Renal cortical epithelial cell (primary cell): ENCODE results near the gene SIL1. TPM values are rescaled to one million over a fixed set of nuclear protein-coding genes. Genes with fewer than 3 reads are reported as not detected.
"Not testable (repeated sequence)": the region's sequence is repeated elsewhere in the genome, so short reads cannot be mapped to it uniquely, and the experiment has no call there.

Experiments
- DNase-seq: peaks from one replicate; pipeline ENCODE4 v3.0.0-alpha.2; 2011; ENCODE audit warnings: low read depth
- total RNA-seq: library from RNA; depleted of rRNA; stranded (reverse); fragments of >200 nt; gene quantifications from 2 replicates; pipeline ENCODE4 v1.2.3, GENCODE V29; 2014

Gene SIL1
- total RNA-seq, 1 donor from 2014 or later: 59.7 TPM

DNA sequence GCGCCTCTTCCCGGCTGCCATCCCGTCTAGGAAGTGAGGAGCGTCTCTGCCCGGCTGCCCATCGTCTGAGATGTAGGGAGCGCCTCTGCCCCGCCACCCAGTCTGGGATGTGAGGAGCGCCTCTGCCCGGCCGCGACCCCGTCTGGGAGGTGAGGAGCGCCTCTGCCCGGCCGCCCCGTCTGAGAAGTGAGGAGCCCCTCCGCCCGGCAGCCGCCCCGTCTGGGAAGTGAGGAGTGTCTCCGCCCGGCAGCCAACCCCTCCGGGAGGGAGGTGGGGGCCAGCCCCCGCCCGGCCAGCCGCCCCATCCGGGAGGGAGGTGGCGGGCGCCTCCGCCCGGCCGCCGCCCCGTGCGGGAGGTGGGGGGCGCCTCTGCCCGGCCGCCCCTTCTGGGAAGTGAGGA is 85.8 kb downstream of the SIL1 start:
- DNase-seq: not testable (repeated sequence)

- no peak for DNase-seq
Measured at GRCh38 chr5:139110526-139111168, 87.5 kb downstream of the SIL1 start.

- peak; percentile 22 for DNase-seq
Measured at GRCh38 chr5:139108063-139108824, 89.9 kb downstream of the SIL1 start.

- DNase-seq: no peak
Measured at GRCh38 chr5:139105621-139106071, 92.5 kb downstream of the SIL1 start.

DNA sequence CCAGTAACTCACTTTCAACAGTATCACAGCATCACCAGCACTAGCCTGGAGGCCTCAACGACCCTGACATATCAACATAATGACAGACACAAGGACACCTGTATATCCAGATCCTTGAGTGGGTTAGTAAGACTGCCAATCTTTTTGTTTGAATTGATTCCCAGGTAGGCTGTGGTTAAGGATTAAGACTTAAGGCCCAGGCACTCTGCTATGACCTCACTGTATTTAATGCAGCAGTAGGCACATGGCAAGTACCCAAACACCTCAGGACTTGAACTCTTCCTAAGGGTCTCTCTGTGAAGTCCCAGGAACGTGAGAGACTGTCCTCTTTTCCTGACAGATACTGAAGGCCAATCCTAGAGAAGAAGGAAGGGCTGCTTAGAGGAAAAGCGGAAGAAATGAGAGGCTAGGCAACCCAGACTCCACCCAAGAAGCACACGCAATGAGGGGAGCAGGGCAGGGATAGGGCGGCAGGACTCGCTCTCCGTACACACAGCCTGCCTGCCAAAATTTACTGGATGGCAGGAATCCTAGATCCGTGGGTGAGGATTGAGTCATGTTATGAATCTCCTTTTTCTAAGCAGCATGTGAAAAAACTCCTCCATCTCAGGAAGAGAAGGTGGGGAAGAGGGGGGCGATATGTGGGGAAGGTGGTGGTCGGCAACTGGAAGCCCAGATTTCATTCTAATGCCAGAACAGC is 93.4 kb downstream of the SIL1 start:
- DNase-seq: peak; percentile 17

DNA sequence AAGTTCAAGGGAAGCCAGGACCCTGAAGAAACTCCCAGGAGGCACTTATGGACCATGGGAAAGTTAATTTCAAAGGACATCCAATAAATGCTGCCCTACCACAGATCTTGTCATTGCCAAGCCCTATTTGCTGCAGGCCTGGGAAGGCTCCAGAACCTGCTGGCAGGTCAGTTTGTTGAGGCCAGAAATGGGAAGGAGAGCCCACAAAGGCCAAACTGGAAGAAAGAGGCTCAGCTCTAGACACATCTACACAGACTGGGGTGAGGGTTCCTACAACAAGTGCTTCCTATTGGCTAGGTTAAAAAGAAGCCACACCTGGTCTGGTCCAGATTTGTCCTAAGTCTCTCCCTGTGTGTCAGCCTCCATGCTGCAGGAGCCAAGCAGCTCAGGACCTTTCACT is 94.4 kb downstream of the SIL1 start:
- DNase-seq: no peak

DNA sequence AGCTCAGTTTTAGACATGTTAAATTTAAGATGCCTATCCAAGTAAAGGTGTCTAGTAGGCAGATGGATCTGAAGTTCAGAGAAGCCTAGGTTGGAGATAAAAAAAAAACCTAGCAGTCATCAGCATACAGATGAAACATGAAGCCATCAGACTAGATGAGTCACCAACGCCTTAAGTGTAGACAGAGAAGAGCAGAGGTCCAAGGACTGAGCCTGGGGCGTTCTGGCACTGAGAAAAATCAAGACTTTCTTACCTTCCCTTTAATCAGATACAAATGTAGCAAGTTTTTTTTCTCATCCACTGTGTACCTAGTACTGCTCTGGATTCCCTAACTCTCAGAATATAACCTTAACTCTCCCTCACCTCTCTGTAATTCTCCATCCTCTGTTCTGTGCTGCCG is 97.3 kb downstream of the SIL1 start:
- peak; percentile 53 for DNase-seq

DNA sequence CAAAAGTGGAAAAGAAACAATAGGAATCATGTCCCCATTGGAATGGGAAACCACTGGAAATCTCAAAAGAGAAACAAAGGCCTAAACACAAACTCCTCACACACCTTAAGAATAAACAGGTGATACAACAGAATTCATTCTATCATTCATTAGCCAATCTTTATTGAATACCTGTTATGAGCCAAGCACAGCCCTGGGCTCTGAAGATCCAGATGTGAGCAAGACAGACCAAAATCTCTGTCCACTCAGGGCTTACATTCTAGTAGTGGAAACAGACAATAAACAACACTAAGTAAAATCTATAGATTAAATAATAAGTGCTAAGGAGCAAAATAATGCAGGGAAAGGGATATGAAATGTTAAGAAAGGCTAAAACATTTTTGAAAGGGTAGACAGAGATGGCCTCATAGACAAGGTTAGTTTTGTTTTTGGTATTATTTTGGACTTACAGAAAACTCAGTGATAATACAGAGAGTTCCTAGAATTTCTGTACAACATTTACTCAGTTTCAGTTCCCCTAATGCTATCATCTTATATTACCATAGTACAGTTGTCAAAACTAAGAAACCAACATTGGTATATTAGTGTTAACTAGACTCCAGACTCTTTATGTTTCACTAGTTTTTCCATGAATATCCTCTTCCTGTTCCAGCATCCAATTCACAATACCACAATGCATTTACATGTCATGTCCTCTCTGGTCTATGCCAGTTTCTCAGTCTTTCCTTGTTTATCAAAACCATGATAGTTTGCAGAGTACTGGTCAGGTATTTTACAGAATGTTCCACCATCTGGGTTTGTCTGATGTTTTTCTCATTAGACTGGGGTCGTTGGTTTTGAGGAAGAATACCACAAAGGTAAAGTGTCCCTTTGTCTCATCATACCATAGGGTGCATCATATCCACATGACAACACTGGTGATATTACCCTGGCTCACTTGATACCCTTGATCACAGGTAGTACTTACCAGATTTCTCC is 103.7 kb downstream of the SIL1 start:
- DNase-seq: no peak

DNA sequence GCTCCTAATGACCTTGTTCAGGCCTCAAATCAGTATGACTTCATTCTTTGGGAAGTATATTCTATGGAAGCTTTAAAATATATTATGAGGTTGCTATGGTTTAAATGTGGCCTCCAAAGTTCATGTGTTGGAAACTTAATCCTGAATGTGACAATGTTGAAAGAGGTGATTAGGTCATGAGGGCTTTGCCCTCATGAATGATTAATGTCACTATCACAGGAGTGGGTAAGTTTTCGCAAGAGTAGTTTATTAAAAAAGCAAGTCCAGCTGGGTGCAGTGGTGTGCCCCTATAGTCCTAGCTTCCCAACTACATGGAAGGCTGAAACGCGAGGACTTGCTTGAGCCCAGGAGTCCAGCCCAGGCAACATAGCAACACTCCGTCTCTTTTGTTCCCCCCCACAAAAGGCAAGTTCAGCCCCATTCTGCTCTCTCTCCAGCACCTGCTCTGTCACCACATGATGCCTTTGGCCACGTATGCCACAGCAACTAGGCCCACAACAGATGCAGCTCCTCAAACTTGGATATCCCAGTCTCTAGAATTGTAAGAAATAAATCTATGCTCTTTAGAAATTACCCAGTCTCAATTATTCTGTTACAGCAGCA is 105.3 kb downstream of the SIL1 start:
- DNase-seq: no peak

DNA sequence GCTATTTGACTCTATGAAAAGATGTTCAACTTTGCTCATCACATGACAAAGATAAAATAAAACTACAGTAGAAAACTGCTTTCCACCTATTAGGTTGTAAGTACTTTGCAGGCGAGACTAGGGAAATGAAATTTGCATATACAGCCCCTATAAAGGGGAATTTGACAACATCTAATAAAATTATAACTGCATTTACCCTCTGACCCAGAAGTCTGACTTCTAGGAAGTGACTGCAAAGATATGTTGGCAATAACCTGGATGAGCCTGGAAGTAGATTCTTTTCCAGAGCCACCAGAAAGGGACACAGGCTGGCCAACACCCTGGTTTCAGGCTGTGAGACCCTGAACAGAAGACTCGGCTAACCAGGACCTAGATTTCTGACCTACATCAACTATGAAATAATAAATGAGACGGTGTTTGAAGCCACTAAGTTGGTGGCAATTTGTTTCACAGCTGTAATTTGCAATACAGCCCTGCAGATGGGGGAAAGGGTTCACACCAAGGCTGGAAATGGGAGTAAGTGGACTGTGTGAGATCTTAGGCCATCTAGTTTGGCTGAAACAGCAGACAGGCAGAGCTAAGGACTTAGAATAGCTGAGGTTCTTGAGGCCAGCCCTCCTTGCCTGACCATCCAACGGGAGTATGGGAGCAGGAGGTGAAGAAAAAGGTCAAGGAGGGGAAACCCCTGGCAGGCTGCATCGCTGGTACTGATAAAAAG is 106.6 kb downstream of the SIL1 start:
- DNase-seq: no peak

DNA sequence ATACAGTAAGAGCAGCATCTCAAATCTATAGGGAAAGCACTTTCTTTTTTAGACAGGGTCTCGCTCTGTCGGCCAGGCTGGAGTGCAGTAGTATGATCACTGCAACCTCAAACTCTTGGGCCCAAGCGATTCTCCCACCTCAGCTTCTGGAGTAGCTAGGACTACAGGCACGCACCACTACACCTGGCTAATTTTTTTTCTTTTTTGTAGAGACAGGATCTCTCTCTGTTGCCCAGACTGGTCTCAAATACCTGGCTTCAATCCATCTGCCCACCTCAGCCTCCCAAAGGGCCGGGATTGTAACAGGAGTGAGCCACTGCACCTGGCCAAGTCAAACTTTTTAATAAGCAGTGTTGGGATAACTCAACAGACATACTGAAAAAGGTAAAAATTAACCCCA is 107.6 kb downstream of the SIL1 start:
- no peak for DNase-seq

GRCh38 chr5:139088024-139088423 is 110.1 kb downstream of the SIL1 start:
- DNase-seq: no peak

DNA sequence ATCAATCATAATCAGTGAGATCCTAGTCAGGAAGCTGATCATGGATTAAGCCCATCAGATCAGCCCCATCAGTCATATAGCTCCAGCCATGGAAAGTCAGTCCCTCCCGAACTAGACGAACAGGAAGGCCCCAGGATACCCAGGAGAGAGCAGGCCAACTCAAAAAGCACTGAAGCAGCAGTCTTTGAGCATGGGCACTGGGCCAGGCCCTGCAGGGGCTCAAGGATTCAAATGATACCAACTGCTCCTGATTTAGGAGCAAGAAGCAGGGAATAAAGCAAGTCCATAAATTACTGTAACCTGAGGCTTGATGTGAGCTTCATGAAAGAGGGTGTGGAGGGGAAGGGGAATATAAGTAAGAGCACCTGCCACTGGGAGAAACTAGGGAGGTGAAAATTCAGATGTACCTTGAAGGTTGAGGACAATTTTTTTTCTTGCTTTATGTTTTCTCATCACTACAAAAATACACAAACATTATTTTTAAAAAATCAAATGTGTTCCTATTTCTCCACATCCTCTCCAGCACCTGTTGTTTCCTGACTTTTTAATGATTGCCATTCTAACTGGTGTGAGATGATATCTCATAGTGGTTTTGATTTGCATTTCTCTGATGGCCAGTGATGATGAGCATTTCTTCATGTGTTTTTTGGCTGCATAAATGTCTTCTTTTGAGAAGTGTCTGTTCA is 115.2 kb downstream of the SIL1 start:
- no peak for DNase-seq

GRCh38 chr5:139079991-139080610 is 118.1 kb downstream of the SIL1 start:
- no peak for DNase-seq

DNA sequence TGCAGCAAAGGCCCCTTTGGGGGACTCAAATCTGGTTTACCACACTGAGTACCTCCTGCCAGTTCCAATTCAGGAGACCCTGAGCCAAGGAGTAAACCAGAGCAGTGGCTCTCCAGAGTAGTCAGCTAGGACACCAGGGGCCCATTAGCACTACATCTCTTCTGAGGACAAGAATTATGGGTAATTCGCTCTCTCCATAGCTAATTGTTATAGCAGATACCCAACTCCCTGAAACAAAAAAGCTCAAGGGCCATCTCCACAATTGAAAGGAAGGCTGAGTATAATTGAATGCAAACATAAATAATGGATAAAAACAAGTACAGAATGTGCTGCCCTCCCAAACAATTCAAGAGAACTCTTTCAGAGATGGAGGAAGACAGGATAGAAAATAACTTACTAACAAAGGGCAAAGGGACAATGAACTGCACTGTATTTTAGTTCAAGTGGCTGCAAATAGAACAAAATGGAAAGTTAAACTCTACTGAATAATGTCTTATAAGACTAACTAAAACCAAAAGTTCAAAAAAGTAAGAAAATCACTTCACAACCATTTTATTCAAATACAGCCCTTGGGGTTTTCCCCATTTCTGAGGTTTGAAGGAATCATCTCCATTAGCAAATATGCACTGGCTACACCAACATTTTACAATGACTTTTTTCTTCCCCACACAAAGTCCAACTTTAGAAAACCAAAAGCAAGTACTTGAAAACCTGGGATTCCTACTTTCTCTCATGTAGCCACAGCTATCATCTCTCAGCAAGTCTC is 118.8 kb downstream of the SIL1 start:
- no peak for DNase-seq

DNA sequence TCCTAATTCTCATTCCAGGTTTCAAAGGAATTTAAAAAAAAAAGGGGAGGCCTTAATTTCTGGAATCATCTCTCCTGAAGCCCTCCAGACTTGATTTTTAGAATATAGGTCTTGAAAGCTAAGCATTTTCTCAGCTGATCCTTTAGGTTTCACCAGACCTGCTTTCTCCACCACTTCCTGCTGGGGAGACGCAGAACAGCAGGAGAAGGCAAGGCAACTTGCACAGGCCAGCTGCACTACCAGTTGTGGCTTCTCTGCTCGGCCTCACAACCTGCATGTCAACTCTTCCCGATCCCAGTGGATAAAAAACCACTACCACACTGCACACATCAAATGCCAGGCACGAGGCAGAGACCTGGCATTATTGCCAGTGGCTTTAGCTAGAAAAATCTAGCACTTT is 119.8 kb downstream of the SIL1 start:
- DNase-seq: no peak

DNA sequence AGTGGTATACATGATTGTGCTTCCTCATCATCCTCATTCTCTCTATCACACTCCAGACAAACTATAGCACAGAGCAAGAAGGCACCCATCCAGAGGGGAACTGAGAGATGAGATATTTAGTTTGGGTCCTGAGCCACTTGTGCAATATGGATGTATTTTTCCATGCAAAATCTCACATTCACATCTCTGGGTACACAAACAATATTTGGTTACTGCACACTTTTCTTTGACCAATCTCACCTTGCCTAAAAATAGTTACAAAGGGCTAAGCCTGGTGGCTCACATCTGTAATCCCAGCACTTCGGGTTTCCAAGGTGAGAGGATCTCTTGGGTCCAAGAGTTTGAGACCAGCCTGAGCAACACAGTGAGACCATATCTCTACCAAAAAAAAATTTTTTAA is 120.3 kb downstream of the SIL1 start:
- no peak for DNase-seq

- DNase-seq: no peak
Measured at GRCh38 chr5:139076111-139076510, 122.1 kb downstream of the SIL1 start.
